BLaER1 (cell line): ENCODE measurements around the gene MCMBP.
"Not testable (repeated sequence)": the region's sequence is repeated elsewhere in the genome, so short reads cannot be mapped to it uniquely, and the experiment has no call there.

ENCODE experiments used
- H3K27ac ChIP-seq: shearing (Covaris generic); formaldehyde crosslinking; 2 replicates; pipeline ENCODE4 v1.8.1; 2022
- H3K27me3 ChIP-seq: shearing (Covaris generic); formaldehyde crosslinking; 2 replicates; pipeline ENCODE4 v1.8.1; 2022
- H3K36me3 ChIP-seq: shearing (Covaris generic); formaldehyde crosslinking; 2 replicates; pipeline ENCODE4 v1.8.1; 2022
- H3K4me1 ChIP-seq: shearing (Covaris generic); formaldehyde crosslinking; 2 replicates; pipeline ENCODE4 v1.8.1; 2022
- H3K4me2 ChIP-seq: shearing (Covaris generic); formaldehyde crosslinking; 2 replicates; pipeline ENCODE4 v1.8.1; 2022
- H3K4me3 ChIP-seq: shearing (Covaris generic); formaldehyde crosslinking; 2 replicates; pipeline ENCODE4 v1.8.1; 2022
- H3K9ac ChIP-seq: shearing (Covaris generic); formaldehyde crosslinking; 2 replicates; pipeline ENCODE4 v1.8.1; 2022
- H3K9me3 ChIP-seq: shearing (Covaris generic); formaldehyde crosslinking; 2 replicates; pipeline ENCODE4 v1.8.1; 2022
- H4K20me1 ChIP-seq: shearing (Covaris generic); formaldehyde crosslinking; 2 replicates; pipeline ENCODE4 v1.8.1; 2022
- Cebpa-rat ChIP-seq: shearing (Covaris generic); IDR thresholded peaks from 2 replicates; pipeline ENCODE4 v1.8.1; 2022

The MCMBP gene, protein sequence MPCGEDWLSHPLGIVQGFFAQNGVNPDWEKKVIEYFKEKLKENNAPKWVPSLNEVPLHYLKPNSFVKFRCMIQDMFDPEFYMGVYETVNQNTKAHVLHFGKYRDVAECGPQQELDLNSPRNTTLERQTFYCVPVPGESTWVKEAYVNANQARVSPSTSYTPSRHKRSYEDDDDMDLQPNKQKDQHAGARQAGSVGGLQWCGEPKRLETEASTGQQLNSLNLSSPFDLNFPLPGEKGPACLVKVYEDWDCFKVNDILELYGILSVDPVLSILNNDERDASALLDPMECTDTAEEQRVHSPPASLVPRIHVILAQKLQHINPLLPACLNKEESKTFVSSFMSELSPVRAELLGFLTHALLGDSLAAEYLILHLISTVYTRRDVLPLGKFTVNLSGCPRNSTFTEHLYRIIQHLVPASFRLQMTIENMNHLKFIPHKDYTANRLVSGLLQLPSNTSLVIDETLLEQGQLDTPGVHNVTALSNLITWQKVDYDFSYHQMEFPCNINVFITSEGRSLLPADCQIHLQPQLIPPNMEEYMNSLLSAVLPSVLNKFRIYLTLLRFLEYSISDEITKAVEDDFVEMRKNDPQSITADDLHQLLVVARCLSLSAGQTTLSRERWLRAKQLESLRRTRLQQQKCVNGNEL

GRCh38 chr10:119872610-119872859 is at the start of gene MCMBP:
MCMBP (minus strand) TSS chr10:119872843; CDS start chr10:119872584, 259 bp downstream.
- peak within 1 kb of the TSS; percentile 92 for H3K4me3 ChIP-seq

DNA sequence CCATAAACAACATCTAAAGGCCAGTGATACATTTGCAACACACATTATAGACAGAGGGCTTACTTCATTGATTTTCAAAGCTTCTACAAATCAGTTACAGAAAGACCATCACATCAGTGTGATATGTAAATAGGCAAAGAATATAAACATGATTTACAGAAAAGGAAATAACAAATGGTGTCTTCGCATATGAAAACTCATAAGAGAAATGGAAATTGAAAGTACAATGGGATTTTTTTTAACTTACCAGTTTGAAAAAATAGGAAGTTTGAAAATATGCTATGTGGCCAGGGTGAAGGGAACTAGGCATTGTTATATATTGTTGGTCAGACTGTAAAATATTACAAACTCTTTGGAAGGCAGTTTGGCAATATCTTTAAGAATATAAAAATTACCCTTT is 47.2 kb upstream of the MCMBP start:
- no peaks in the 10 kb centered on the region for H3K27me3 ChIP-seq
- H3K4me2 ChIP-seq: no peak overlapping the region
- H3K36me3 ChIP-seq: peaks cover 90% of the 10 kb centered on the region
- no peaks in the 10 kb centered on the region for H3K9me3 ChIP-seq
- H3K4me1 ChIP-seq: no peaks in the 10 kb centered on the region
- no peak overlapping the region for H3K4me3 ChIP-seq
- H3K9ac ChIP-seq: no peak overlapping the region
- H3K27ac ChIP-seq: no peak overlapping the region
- no peaks in the 10 kb centered on the region for H4K20me1 ChIP-seq
- TF ChIP-seq Cebpa-rat: no peak

More at GRCh38 chr10:119872610-119872859, at the start of gene MCMBP:
- 0 out of 2 replicates have a peak, but pooled peaks cover 8% of the 10 kb centered on the region for H3K9me3 ChIP-seq
- no peaks in the 10 kb centered on the region for H3K27me3 ChIP-seq
- peaks cover 49% of the 10 kb centered on the region for H3K4me1 ChIP-seq
- H3K27ac ChIP-seq: peak within 1 kb of the TSS; percentile 98
- H3K9ac ChIP-seq: peak within 1 kb of the TSS; percentile 97
- TF ChIP-seq Cebpa-rat: no peak
- peaks cover 46% of the 10 kb centered on the region for H4K20me1 ChIP-seq
- peaks cover 20% of the 10 kb centered on the region for H3K36me3 ChIP-seq
- peak within 1 kb of the TSS; percentile 85 for H3K4me2 ChIP-seq

DNA sequence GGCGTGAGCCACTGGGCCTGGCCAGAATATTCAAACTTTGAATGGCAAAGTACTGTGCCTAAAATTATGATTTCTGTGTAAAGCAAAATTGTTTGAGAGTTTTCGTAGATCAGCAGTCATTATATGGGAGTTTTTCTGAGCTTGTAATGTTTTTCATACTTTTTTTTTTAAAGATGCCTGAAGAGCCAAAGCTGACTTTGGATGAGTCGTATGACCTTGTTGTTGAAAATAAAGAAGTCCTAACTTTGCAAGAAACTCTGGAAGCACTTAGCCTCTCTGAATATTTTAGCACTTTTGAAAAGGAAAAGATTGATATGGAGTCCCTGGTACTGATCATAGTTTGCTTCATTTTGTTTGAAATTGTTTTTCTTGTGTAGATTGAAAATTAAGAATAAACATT is 46.6 kb upstream of the MCMBP start:
- no peak overlapping the region for H3K9ac ChIP-seq
- TF ChIP-seq Cebpa-rat: no peak
- no peak overlapping the region for H3K27ac ChIP-seq
- H3K4me1 ChIP-seq: no peaks in the 10 kb centered on the region
- no peak overlapping the region for H3K4me3 ChIP-seq
- no peaks in the 10 kb centered on the region for H4K20me1 ChIP-seq
- no peak overlapping the region for H3K4me2 ChIP-seq
- H3K9me3 ChIP-seq: no peaks in the 10 kb centered on the region
- H3K36me3 ChIP-seq: peaks cover 90% of the 10 kb centered on the region
- H3K27me3 ChIP-seq: no peaks in the 10 kb centered on the region

DNA sequence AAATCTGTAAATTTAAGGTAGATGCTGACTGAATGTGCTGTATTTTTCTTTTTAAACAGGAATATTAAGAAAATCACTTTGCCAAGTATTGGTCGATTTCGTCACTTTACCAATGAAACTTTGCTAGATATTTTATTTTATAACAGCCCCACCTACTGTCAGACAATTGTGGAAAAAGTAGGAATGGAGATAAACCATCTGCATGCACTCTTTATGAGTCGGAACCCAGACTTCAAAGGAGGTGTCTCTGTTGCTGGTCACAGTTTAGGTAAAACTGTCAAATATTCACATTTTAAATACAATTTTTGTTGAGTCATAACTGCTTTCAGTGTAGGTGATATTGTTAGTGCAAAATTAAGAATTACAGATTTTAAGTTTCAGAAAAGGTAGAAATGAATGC is 45.1 kb upstream of the MCMBP start:
- Histone ChIP-seq H3K4me3 (no peak overlapping the region), H3K9ac (no peak overlapping the region), H4K20me1 (no peaks in the 10 kb centered on the region), H3K36me3 (peaks cover 87% of the 10 kb centered on the region), H3K27me3 (no peaks in the 10 kb centered on the region), H3K4me1 (peaks cover 7% of the 10 kb centered on the region), H3K27ac (no peak overlapping the region), H3K9me3 (no peaks in the 10 kb centered on the region), H3K4me2 (no peak overlapping the region)
- TF ChIP-seq Cebpa-rat: no peak

GRCh38 chr10:119910689-119911088 is 38.0 kb upstream of the MCMBP start:
- H3K9ac ChIP-seq: no peak overlapping the region
- peaks cover 10% of the 10 kb centered on the region for H3K4me1 ChIP-seq
- no peak overlapping the region for H3K4me2 ChIP-seq
- H3K27me3 ChIP-seq: no peaks in the 10 kb centered on the region
- no peaks in the 10 kb centered on the region for H3K9me3 ChIP-seq
- H4K20me1 ChIP-seq: peaks cover 3% of the 10 kb centered on the region; the same call in 1 of the 2 replicates
- peaks cover 92% of the 10 kb centered on the region for H3K36me3 ChIP-seq
- H3K27ac ChIP-seq: no peak overlapping the region
- no peak for TF ChIP-seq Cebpa-rat
- no peak overlapping the region for H3K4me3 ChIP-seq

GRCh38 chr10:119908166-119908565 is 35.5 kb upstream of the MCMBP start:
- no peaks in the 10 kb centered on the region for H3K27me3 ChIP-seq
- H3K27ac ChIP-seq: no peak overlapping the region
- H4K20me1 ChIP-seq: peaks cover 4% of the 10 kb centered on the region; the same call in 1 of the 2 replicates
- peaks cover 7% of the 10 kb centered on the region for H3K4me1 ChIP-seq
- H3K4me2 ChIP-seq: no peak overlapping the region
- TF ChIP-seq Cebpa-rat: no peak
- H3K4me3 ChIP-seq: no peak overlapping the region
- H3K9me3 ChIP-seq: no peaks in the 10 kb centered on the region
- H3K36me3 ChIP-seq: peaks cover 95% of the 10 kb centered on the region
- no peak overlapping the region for H3K9ac ChIP-seq

- not testable (repeated sequence) for H3K9me3 ChIP-seq, H3K4me2 ChIP-seq, H3K27ac ChIP-seq, H3K4me3 ChIP-seq, H3K27me3 ChIP-seq, H3K9ac ChIP-seq, H4K20me1 ChIP-seq, H3K4me1 ChIP-seq
- peaks cover 97% of the 10 kb centered on the region for H3K36me3 ChIP-seq
Measured at GRCh38 chr10:119907695-119908094, 35.1 kb upstream of the MCMBP start.

GRCh38 chr10:119903946-119904666 is 31.5 kb upstream of the MCMBP start:
- Histone ChIP-seq H3K9ac (no peak overlapping the region), H3K27ac (no peak overlapping the region), H3K9me3 (no peaks in the 10 kb centered on the region), H3K4me1 (no peaks in the 10 kb centered on the region), H4K20me1 (peaks cover 28% of the 10 kb centered on the region), H3K4me3 (no peak overlapping the region), H3K27me3 (no peaks in the 10 kb centered on the region), H3K4me2 (no peak overlapping the region), H3K36me3 (peaks cover 86% of the 10 kb centered on the region)
- TF ChIP-seq Cebpa-rat: no peak

GRCh38 chr10:119898577-119898976 is 25.9 kb upstream of the MCMBP start:
- H3K27ac ChIP-seq: no peak overlapping the region
- no peak overlapping the region for H3K4me2 ChIP-seq
- no peak overlapping the region for H3K9ac ChIP-seq
- no peak overlapping the region for H3K4me3 ChIP-seq
- H3K9me3 ChIP-seq: no peaks in the 10 kb centered on the region
- H3K36me3 ChIP-seq: peaks cover 58% of the 10 kb centered on the region
- no peaks in the 10 kb centered on the region for H3K27me3 ChIP-seq
- TF ChIP-seq Cebpa-rat: no peak
- H4K20me1 ChIP-seq: peaks cover 78% of the 10 kb centered on the region
- H3K4me1 ChIP-seq: peaks cover 11% of the 10 kb centered on the region
